ENCODE results near the gene HOXA11. TPM values are rescaled to one million over a fixed set of nuclear protein-coding genes. Genes with fewer than 3 reads are reported as not detected.

Gene HOXA11
- polyA plus RNA-seq, 3 donors: 33.0 to 35.3 (median 34.6) TPM

DNA sequence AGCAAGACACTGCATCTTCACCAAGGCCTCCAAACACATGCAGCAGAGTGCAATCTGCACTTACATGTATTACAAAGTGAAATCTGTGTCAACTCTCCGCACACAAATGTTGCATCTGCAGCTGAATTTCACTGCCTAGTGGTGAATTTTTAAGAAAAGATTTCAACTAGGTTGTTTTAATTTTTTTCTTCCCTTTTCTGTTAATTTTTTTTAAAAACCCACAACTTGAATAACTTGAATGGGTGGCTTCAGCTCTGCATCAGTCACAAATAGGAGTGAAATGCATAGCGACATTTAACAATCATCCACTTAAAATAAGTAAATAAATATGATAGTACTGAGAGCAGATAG, 8.9 kb upstream of the HOXA11 start:
- DNase-seq (ENCODE audit: low read depth in 3 of 3, low spot score in 2 of 3): no peak

DNA sequence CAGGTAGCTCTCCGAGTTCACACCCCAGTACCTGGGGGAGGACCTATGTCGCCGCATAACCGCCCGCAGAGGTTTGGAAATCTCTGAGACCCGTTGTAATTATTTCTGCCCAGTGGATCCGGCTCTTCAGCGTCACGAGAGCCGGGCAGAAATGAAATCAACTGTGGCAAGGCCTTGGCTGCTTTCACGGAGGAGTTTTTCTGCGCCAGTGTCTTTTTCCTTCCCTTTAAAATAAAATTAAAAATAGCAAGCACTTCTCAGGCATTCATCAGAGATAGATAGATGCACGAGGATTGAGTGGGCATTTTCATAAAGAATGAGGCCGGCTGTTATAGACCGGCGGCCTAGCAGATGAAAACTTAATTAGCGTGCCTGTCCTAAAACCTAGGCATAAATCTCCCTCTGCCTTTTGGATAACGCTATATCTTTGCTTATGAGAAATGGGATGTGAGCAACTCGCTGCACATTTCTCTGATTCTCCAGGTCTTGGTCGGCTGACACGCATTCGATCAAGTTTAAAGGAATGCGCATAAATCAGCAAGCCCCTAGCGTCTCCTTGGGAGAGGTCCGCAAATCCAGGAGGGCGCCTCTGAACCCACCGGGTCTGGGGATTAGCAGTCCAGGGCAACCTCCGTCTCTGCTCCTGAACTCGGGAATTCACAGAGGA, 8.4 kb upstream of the HOXA11 start:
- DNase-seq (ENCODE audit: low read depth in 3 of 3, low spot score in 2 of 3): no peak

DNA sequence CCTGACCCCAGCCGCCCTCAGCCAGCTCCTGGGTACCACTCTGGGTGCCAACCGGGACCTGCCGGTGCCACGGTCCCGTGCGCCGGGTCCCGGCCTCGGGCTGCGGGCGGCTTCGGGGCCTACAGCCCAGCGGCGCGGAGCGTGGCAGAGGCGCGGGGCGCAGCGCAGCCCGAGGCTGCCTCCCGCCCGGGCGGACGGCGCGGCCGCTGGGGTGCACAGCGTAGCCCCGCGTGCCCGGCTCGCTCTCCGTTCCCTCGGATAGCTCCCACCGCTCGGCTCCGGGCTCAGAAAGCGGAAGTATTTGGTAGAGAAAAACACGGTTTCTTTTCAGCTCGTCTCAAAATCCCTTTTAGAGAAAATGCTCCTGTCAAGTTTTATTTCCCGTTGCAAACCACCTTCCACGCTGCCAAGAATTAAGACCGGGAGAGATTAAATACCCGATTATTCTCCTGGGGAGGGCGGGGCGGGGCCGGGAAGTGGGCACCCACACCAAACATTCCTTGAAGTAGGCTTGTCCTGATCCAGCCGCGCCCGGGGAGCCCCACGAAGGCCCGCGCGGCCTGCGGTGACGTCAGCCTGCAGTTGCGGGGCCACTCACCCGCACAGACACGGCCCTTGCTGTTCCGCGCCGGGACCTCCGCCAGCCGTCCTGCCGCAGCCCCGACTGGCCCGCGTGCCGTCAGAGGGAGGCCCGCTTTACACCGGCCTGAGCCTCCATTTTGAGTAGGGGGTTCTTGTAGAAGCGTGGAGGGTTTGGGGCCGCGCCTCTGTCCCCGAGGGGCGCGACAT, 7.7 kb upstream of the HOXA11 start:
- DNase-seq (ENCODE audit: low read depth in 3 of 3, low spot score in 2 of 3): no peak

DNA sequence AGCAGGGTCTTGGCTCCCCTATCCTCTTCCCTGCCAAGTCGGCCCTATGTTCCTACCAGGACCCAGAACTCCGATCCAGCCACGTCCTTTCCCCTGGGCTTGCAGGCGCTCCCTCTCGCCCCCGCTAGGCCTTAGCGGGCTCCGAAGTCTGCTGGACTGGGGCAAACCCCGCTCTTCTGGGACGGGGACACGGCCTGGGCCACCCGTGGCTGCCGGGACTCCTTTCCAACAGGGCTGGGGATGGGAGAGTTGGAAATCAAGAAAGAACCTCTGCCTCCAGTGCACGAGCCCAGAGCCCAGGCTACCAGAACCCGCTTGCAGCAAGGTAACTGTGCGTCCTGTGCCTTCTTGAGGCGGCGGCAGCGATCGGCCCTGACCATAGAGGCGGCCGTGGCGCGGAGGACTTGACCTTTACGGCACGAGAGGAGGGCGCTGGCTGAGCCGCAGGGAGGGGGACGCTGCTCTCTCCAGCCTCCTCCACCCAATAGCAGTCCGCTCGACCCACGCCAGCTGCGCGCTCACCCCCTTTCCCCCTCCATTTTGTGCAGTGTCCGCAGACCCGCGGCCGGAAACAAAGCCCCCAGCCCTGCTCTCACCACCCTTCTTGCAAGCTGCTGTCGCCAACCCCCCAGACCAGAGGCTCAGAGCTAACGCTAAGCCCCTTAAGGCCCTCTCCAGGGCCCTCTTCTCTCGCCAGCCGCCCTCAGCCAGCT, 7.0 kb upstream of the HOXA11 start:
- no peak for DNase-seq (ENCODE audit: low read depth in 3 of 3, low spot score in 2 of 3)

DNA sequence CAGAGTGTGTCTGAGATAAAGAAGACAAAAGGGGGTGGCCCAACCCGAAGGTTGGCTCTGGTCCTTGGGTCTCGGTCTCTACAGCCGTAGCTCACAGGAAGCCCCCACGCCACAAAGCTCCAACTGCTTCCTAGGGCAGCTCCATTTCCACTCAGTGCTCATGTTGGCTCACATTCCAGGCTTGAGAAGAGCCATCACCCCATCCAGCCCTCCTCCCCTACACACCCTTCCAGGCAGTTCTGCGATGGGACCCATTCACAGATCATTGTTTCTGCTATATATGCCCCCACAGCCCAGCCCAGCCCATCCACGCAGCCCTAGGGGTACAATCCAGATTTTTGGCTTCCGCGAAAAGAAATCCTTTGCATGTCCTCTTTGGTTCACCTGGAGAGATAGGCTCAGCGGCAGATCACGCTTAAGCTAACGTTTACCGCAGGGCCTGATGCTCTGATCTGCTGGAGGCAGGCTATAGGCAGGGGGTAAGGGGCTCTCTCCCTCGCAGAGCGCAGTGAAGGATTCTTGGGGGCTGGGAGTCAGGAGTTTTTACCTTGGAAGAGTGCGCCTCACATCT, 6.2 kb upstream of the HOXA11 start:
- DNase-seq (ENCODE audit: low read depth in 3 of 3, low spot score in 2 of 3): no peak

DNA sequence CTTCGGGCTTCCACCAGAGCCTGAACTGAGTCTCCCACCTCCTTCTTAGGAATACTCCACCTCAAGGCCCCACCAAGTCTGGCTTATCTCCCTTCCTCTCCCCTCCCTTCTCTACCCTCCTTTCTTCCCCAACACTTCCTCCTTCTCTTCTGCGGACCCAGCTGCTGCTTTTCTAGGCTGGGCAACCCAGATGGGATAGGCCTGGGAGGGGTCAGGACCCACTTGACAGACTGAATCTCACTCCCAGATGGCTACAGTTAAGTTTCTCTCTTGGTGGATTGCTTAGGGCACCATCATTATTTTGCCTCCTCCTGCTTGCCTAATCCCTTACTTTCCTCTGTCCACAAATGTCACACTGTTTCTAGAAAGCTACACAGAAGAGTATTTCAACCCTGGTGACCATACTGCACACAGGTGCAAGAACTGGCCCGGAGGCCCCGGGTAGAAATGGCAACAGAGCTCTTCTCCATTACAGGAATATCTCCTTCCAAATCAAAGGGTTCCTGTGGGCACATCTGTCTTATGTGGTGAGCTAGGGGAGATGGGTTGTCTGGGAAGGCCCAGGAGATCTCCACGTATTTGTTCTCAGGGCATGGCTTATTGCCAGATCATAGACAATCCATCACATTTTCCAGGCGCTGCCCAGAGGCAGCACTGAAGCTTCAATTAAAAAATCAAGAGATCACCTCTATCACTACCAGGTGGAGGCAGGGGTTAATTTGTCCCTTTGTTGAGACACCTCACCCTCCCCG, 5.1 kb upstream of the HOXA11 start:
- DNase-seq (ENCODE audit: low read depth in 3 of 3, low spot score in 2 of 3): no peak

DNA sequence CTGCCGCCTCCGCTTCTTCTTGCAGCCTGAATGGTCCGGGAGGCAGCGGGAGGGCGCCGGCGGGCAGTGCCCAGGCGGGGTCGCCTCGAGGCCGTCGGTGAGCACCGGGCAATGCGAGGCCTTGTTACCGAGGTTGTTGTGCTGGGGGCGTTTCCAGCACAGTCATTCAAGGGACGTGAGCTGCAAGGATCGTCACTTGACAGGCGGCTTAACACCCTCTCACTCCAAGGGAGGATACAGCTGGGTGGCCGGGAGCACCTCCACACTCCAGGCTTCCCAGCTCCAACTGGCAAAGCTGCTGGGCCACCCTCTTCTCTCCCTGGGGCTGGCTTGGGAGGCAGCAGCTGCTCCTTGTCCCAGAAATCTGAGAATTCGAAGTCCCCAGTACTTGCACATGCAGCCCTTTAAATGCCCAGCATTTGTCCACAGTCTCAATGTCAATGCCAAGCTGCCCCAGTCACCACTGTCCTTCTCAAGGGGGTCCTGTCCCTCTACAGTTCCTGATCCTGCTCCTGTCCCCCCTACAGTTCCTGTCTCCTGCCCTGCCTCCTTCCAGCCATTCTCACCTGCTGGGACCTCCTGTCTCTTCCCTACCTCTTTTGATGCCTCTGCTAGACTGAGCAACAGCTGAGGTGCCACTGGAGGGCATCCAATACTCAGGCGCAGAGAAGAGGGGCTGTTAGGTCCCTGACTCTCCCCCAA, 4.4 kb upstream of the HOXA11 start:
- no peak for DNase-seq (ENCODE audit: low read depth in 3 of 3, low spot score in 2 of 3)

DNA sequence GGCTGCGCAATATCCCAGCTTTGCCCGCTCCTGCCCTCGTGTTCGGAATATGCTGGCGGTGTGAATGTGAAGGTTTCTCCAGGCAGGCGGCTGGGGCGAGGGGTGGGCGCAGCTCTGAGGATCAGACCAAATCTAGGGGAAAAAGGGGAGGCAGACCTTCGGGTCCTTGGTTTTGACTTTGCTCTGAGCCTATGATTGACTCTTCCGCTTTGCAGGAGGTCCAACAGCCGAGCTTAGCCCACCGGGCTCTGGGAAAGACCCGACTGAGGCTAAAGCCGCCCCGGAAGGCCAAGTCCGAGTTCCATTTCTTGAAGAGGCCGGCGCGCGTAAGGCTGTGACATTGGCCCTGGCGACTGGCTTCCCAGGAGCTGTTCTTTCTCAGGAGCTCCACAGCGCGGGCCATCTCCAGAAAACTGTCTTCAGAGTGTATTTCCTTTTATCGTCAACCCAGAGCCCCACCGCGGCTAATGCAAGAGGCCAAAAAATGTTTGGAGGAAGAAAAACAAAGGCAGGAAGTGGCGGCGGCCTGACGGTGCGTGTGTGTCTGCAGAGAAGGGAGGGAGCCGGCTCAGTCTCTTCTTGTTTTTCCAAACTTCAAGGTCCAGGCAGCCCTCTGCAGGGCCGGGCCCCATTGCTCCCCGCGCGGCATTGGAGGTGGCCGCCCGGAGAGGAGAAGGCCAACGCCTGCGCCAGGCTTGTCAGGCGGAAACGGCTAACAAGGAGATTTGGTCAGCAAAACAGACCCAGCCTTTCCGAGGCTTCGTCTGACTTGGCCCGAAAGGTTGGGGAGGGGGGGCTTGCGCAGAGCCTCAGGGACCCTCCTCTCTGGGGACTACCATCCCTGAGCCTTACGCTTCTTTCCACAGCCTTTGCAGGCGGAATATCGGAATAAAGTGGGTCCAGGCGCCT, 3.6 kb upstream of the HOXA11 start:
- DNase-seq (ENCODE audit: low read depth in 3 of 3, low spot score in 2 of 3): no peak

DNA sequence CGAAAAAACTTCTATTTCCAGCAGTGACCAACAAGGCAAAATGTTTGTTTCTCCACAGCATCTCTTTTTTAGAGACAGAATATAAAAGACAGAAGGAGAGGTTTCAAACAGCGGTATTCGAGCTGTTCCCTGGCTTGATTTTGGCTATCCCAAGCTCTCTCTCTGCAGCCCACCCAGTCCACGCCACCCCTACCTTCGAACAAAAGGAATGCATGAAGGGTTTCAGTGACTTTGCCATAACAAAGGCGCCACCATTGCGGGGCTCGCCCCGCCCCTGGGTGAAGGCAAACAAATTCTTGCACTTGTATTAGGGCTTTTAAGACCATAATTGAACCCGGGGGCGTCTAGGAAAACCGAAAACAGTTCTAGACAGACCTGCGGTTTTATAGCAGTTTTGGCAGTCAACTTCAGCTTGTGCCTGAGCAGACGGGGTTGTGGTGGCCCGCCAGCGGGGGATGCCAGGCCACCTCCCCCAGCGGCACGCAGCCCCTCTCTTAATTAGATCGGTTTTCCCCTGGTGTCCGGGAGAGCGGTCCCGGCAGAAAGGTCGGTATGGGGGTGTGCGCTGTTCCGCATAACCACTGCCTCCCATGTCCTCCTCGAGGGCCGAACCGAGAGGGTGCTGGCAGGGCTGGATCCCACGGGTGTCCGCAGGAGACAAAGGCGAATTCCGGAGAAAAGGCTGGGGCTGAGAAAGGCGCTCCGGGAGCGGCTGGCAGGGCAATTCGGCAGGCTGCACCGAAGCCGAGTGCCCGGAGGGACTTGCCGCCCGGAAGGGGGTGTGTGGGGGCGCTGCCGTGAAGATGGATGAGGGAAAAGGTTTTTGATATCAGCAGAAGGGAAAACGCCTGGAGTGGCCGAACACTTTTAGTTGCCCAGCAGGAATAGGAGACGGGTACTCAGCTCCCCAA, 2.7 kb upstream of the HOXA11 start:
- DNase-seq (ENCODE audit: low read depth in 3 of 3, low spot score in 2 of 3): no peak

DNA sequence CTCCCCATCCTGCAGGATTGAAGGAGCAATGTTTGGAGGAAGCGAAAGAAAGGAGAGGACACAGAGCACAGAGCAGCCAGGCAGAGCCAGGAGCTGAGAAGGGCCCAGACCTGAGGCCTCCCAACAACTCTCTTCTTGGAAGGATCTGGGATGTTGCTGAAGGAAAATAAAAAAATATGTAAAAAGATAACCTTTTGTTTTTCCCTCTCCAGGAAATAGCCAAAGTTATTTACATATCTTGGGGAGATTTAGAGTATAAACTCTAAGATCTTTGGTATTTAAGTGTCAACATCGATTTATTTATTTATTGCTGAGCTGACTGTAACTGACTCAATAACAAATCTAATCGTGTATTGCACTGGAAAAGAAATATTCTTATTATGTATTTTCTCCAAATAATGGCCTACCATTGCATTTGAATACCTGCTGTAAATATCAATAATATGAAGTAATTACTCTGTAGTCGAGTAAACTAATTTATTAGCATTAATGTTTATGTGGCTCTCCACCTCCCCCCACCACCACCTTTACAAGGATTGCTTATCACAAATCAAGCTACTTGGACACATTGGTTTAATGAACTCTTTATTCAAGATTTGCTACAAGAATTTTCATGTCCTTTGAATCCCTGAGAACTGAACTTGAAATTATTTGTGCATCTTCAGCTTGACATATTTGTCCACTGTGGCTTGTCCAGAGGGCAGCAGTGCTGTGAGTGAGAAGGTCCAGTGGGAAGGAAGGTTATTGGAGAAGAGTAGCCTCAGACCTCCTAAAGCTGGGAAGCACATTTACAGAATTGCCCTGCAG, 1.8 kb upstream of the HOXA11 start:
- DNase-seq (ENCODE audit: low read depth in 3 of 3, low spot score in 2 of 3): no peak

DNA sequence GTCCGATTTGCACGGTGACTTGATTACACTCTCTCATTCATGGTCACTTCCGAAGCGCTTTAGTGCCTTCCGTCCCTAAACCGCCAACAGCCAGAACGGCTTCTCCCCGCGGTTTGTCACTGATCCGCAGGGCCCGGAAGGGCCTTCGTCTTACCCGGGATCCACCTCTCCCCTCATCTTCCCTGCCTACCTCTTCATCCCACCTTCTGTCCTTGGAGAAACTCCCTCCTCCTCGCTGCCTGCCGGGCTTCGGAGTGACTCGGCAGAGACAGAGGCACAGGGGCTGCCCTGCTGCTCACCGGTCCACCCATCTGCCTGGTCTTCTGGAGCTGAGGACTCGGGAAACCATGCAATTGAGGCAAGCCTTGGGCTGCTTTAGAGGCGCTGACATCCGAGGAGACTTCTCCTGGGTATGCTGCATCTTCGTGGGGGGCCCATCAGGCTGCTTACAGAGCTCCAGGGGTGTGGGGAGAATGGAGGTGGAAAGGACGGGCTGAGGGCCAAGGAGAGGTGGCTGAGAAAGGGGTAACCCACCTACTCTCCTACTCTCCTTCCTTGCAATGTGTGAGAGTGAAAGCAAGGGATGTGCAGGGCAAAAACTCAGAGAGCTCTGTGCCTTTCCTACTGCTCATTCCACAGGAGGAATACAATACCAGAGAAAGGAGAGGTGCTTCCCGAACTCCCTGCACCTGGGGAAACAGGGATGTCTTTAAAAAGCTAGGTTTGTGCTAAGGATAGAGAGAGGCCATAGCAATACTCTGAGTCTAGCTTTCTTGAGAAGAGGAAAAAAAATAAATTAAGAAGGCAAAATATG, 1.0 kb upstream of the HOXA11 start:
- DNase-seq (ENCODE audit: low read depth in 3 of 3, low spot score in 2 of 3): no peak

DNA sequence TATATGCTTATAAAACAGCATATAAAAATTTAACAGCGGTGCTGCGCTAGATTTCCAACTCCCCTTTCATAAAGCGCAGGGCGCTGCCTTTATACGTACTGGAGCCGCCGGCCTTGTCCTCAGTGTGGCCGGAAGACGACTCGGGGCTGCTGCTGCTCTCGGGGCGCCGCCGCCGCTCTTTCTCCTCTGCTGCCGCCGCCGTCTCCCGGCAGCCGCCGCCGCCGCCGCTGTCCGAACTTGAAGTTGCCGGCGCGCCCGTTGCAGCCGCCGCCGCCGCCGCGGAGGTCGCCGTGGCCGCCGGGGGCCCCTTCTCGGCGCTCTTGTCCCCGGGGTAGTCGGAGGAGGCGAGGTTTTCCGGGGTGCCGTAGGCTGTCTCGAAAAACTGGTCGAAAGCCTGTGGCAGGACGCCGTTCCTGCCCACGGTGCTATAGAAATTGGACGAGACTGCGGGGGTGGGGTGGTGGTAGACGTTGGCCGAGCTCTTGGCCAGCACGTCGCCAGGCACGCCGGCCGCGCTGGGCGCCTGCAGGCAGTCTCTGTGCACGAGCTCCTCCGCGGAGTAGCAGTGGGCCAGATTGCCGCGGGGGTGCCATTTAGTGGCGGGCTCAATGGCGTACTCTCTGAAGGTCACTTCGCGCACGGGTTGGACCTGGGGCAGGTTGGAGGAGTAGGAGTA, 557 bp downstream of the HOXA11 start:
- no peak for DNase-seq (ENCODE audit: low read depth in 3 of 3, low spot score in 2 of 3)

DNA sequence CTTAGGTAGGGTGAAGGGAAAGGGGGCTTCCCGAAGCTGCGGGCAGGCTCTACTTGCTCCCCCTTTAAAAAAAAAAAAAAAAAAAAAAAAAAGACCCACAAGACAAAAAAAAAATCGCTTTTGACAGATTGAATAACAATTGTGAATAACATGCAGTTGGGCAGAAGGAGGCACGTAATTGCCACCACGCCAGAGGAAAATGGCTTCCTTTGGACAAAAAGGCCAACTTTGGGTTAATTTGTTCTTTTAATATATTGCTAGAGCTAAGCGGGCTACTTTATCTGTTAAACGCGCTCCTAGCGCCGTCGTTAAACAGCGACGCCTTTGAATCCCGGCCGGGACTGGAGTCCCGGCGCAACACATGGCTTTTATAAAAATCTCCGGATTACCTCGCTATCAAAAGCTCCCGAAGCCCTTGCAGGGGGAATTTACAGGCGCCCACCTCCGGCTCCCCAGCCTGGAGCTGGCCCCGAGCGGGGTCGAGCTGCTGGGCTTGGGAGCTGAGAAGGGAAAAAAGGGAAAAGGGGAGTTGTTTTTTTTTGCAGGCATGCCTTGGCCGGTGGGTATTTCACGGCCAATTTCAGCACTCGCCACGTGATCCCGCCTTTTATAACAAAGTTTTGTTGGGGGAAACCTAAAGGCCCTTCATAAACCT, 1.2 kb downstream of the HOXA11 start:
- no peak for DNase-seq (ENCODE audit: low read depth in 3 of 3, low spot score in 2 of 3)

DNA sequence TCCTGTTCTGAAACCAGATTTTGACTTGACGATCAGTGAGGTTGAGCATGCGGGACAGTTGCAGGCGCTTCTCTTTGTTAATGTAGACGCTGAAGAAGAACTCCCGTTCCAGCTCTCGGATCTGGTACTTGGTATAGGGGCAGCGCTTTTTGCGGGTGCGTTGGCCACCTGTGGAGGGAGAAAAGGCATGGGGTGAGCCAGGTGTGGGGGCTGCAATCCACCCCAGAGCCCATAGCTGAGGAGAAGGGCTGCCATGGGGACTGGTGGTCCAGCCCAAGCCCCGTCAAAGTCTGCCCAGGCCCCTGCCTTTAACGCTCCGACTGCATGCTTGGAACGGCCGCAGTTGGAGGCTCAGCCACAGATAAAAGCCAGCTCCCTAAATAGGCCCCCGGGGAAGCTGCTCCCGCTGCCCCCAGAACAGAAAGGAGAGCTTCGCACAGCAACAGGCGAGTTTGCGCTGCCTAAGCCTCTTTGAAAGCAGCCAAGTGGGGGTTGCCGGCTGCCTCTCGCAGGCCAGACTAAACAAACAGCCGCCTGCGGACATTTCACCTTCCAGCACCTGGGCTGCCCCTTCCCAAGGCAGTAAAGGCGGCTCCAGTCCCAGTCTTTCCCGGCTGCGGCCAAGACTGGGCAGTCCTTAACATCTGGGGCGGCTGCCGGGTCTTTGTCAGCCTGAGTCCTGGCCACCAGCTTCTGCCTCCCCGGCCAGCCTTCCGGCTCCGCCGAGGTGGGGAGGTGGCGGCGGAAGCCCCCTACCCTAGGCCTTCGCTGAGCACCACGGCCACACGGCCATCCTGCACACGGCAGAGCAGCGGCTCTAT, 2.0 kb downstream of the HOXA11 start:
- no peak for DNase-seq (ENCODE audit: low read depth in 3 of 3, low spot score in 2 of 3)
